ENCODE measurements around the gene CACNA1A. TPM values are rescaled to one million over a fixed set of nuclear protein-coding genes. Genes with fewer than 3 reads are reported as not detected.
"Not testable (repeated sequence)": the region's sequence is repeated elsewhere in the genome, so short reads cannot be mapped to it uniquely, and the experiment has no call there.

CACNA1A gene
- total RNA-seq, 1 donor from 2014 or later = 0.72 TPM

GRCh38 chr19:13275016-13275722 is 231.1 kb downstream of the CACNA1A start:
- no peak for DNase-seq

GRCh38 chr19:13270514-13271105 is 235.7 kb downstream of the CACNA1A start:
- no peak for DNase-seq

- DNase-seq = no peak
Observed at GRCh38 chr19:13269348-13269747, 236.9 kb downstream of the CACNA1A start.

- DNase-seq = no peak
Observed at GRCh38 chr19:13267889-13268288, 238.4 kb downstream of the CACNA1A start.

GRCh38 chr19:13267131-13267530 is 239.1 kb downstream of the CACNA1A start:
- DNase-seq = no peak

DNA sequence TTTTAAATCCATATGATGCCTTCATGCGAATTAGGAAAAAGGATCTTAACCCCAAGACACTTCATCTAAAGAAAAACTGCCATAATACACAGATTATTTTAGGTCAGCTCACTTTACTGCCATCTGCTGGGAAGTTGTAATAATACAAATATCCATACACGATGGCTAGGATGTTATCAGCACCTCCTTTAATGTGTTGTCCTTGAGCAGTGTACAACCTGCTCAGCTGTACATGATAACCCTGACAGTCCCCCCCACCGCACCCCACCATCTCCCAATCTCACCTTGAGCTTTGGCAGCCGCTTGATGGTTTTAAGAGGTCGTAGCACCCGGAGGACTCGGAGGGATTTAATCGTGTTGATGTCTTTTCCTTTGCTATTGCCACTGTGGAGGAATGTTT is 243.8 kb downstream of the CACNA1A start:
- DNase-seq = peak; percentile 81

DNA sequence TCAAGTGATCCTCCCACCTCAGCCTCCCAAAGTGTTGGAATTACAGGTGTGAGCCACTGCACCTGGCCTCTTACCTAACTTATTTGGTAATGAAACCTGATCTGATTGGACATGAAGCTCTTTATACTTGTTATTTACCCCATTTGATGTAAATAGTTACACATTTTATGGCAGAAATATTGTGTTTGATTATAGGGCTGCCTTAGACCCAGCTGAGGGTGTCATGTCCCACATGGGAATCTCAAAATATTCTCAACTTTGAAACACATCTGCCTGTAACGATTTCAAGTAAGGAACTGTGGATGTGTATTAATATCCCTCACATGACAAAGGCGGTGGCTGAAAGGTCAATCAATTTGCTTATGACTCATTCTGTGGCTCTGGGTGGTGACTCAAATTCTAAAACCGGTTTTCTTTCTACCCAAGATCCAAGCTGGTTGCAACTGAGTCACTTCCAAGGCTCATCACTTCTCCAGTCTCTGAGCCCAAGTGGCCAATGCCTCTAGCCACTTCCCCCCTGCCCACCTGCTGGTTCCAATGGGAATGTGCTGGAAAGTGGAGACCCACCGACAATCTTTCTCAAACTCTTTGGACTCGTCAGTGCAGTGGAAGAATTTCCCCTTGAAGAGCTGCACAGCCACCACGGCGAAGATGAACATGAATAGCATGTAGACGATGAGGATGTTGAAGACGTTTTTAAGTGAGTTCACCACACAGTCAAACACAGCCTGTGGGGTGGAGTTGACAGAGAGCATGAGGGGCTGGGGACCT is 245.2 kb downstream of the CACNA1A start:
- DNase-seq = no peak

DNA sequence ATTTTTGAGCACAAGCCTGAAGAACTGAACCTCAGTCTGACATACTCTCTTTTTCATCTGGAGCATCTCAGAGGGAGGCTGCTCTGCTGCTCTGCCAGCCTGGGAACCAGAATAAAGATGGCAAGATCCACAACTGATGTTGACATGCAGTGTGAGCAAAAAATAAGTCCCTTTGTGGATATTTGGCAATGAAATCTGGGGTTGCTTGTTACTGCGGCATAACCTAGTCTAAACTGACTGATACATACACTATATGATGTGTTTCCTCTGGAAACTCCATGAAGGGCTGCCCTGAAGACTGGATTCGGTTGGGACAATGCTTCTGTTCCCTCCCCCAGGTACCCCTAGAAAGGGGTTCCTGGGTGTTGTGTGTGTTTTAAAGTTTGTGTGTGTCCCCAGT is 249.4 kb downstream of the CACNA1A start:
- no peak for DNase-seq

- DNase-seq = not testable (repeated sequence)
Observed at GRCh38 chr19:13256398-13256797, 249.9 kb downstream of the CACNA1A start.

DNA sequence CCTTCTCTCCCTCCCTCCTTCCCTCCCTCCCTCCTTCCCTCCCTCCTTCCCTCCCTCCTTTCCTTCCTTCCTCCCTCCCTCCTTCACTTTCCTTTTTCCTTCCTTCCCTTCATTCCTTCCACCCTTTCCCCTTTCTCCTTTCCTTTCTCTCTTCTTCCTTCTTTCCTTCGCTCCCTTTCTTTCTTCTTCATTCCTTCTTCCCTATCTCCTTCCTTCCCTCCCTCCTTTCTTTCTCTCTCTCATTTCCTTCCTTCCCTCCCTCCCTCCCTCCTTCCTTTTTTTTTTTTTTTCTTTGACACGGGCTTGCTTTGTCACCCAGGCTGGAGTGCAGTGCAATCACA is 250.6 kb downstream of the CACNA1A start:
- DNase-seq = no peak

GRCh38 chr19:13255041-13255718 is 251.1 kb downstream of the CACNA1A start:
- DNase-seq = no peak

DNA sequence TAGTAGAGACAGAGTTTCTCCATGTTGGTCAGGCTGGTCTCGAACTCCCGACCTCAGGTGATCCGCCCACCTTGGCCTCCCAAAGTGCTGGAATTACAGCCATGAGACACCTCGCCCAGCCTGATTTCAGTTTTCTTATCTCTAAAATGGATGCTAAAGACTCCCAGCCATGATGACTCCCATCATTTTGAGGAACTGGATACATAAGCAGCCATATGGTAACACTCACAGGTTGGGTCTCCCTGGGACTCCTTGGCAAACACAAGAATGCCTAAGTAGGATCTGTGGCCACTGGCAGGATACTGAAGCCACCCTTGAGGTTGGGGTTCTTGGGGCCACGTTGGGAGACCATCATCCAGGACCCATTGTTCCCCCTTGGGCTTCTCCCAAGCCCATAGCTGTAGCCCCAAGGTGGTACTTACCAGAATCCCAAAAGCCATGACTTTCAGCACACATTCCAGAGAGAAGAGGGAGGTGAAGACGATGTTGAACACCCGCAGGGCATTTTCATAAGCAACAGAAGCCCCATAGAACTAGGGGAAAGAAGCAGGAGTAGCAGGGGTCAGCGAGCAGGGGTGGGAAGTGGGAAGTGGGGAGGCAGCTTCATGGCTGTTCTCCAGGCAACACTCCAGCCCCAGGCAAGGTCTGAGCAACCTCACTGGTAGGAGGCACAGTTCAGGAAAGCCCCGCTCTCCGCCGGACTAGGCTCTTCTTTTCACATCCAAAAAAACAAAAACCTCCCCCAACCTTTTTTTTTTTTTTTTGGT is 253.5 kb downstream of the CACNA1A start:
- no peak for DNase-seq

GRCh38 chr19:13244920-13245319 is 261.4 kb downstream of the CACNA1A start:
- no peak for DNase-seq

DNA sequence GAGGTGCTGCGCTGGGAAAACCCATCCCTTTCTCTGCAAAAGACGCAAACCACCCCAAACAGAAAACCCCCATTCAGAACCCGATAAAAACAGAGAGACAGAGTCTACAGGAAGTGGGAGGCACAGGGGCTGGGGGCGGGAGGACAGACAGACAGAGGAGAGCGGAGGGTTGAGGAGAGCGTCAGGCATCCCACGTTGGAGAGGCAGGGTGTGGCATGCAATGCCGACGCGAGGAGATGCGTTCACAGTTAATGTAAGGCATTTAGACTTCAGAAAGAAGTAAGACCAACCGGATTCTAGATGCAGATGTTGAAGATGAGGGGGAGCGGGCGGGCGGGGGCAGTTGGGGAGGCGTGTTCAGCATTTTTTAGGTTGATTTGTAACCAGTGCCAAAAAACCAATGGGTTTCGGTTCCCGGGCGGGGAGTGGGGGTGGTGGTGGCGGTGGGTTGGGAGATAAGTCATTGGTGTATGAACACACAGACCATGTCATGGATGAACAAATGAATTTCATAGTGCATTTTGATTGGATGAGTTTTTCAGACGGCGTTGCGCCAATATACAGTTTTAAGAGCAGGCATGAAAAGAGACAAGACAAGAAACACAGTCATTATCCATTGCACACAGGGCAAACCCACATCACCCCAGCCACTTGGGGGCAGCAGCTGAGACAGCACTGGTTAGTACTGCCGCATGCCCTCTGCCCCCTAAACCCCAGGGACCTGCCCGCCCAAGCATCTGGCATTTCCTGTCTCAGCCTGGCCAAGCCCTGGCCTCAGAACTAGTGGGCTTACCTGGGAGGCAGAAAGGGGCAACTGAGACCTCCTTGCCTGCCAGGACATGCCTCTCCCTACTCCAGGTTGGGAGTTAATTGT is 264.8 kb downstream of the CACNA1A start:
- no peak for DNase-seq

GRCh38 chr19:13240312-13241022 is 265.8 kb downstream of the CACNA1A start:
- no peak for DNase-seq

- no peak for DNase-seq
Observed at GRCh38 chr19:13238891-13239534, 267.3 kb downstream of the CACNA1A start.

GRCh38 chr19:13234518-13234917 is 271.8 kb downstream of the CACNA1A start:
- DNase-seq = peak; percentile 38

- no peak for DNase-seq
Observed at GRCh38 chr19:13231663-13232062, 274.6 kb downstream of the CACNA1A start.

- no peak for DNase-seq
Observed at GRCh38 chr19:13229246-13229645, 277.0 kb downstream of the CACNA1A start.

- no peak for DNase-seq
Observed at GRCh38 chr19:13228561-13228960, 277.7 kb downstream of the CACNA1A start.
